ENCODE measurements around the gene PPIL6.
"Not testable (repeated sequence)": the region's sequence is repeated elsewhere in the genome, so short reads cannot be mapped to it uniquely, and the experiment has no call there.

PPIL6 gene

DNA sequence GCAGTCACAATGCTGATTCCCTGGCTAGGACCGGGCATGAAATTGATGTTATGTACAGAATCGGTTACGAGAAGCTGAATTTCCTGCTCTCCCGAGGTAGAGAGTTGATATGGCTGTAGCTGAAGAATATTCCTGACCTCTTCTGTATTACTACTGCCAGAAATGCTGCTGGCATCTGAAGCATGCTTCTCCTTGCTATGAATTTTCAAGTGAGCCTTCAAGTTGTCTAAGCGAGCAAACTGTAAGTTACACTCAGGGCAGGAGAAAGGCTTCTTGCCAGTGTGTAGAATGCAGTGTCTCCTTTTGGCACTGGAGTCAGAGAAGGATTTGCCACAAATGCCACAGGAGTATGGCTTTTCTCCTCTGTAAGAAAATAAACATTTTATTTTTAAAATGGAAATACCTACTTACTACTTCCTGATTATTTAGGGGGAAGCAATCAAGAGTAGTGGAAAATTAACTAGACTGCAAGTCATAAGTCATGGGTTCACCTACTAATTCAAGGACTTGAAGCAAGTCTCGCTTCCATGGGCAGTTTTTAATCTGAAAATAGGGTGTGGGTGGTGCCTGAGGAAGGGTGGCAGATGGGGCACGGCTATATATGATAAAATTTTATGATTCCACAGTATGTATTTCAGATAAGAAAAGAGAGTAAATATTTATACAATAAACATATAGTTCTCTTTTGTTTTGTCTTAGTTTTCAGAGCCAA, 25.9 kb upstream of the PPIL6 start:
- no peak for DNase-seq

GRCh38 chr6:109465772-109466171, 25.3 kb upstream of the PPIL6 start:
- DNase-seq: no peak

- DNase-seq: no peak
Observed at GRCh38 chr6:109461733-109462526, 21.5 kb upstream of the PPIL6 start.

DNA sequence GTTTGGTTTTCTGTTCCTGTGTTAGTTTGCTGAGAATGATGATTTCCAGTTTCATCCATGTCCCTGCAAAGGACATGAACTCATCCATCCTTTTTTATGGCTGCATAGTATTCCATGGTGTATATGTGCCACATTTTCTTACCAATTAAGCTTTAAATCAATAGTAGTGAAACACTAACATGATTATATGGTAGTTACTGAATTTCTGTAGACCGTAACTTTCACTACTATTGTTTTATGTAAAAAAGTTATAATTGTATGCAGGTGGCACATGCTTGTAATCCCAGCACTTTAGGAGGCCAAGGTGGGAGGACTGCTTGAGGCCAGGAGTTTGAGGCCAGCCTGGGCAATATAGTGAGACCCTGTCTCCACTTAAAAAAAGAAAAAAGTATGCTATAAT, 20.8 kb upstream of the PPIL6 start:
- DNase-seq: not testable (repeated sequence)

- DNase-seq: no peak
Observed at GRCh38 chr6:109460161-109460829, 19.9 kb upstream of the PPIL6 start.

GRCh38 chr6:109458774-109459531, 18.5 kb upstream of the PPIL6 start:
- DNase-seq: no peak

GRCh38 chr6:109457562-109457996, 17.2 kb upstream of the PPIL6 start:
- no peak for DNase-seq

DNA sequence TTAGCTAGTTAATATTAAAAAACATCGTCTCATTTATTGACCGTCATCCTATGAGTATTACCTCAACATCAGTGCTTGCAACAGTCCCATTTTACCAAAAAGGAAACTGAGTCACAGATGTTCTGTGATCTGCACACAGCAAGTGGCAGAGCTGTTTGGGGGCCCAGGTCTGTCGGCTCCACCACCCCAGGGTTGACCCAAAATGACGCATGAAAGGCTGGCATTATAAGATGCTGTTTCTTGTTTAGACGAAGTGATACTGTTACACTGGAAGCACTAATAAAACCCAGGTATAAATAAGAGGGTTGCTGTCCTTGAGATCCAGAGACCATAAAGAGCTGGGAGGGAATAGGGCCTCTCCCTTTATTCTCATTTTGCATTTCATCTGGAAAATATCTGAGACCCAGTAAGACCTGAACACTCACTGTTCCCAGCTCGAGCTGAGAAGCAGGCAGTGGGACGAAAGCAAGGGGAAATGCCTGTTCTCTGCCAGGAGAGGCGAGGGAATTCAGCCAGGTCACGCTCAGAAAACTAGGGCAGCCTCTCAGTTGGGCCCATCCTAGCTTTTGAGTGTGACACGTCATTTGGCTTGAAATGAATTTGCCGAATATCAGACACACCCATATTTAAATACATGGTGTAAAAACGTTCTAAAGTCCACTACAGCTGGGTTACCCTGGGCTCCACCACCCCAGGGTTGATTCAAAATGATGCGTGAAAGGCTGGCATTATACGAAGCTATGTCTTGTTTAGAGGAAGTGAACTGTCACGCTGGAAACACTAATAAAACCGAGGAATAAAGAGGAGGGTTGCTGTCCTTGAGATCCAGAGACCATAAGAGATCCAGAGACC, 16.5 kb upstream of the PPIL6 start:
- DNase-seq: peak; percentile 21 to 54

GRCh38 chr6:109456111-109456583, 15.7 kb upstream of the PPIL6 start:
- no peak for DNase-seq

GRCh38 chr6:109455437-109456110, 15.1 kb upstream of the PPIL6 start, which contains the start of gene MICAL1:
Gene MICAL1 (minus strand): TSS chr6:109455772. CDS start chr6:109454196, 1,576 bp downstream.
- DNase-seq: no peak

- DNase-seq: no peak
Observed at GRCh38 chr6:109454496-109455436, 14.3 kb upstream of the PPIL6 start.

- DNase-seq: no peak
Observed at GRCh38 chr6:109453594-109454495, 13.4 kb upstream of the PPIL6 start.

DNA sequence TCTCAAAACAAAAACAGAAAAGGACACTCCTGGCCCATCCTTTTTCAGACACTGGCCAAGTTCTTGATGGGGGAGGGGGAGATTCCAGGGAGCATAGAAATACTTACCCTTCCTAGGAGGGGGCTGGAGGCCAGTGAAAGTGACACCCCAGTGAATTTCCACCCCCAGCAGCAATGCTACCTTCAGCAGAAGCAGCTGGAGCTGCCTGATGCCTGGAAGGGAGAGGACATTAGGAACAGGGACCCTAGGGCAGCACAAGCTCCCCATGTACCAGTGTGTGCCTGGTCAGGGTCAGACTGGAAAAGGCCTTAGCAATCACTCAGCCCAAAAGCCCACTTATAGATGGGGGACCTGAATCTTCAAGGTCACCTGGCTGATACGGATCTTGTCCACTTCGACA, 12.7 kb upstream of the PPIL6 start:
- no peak for DNase-seq

GRCh38 chr6:109452181-109452580, 11.8 kb upstream of the PPIL6 start:
- no peak for DNase-seq

- DNase-seq: no peak
Observed at GRCh38 chr6:109451376-109451775, 10.9 kb upstream of the PPIL6 start.

DNA sequence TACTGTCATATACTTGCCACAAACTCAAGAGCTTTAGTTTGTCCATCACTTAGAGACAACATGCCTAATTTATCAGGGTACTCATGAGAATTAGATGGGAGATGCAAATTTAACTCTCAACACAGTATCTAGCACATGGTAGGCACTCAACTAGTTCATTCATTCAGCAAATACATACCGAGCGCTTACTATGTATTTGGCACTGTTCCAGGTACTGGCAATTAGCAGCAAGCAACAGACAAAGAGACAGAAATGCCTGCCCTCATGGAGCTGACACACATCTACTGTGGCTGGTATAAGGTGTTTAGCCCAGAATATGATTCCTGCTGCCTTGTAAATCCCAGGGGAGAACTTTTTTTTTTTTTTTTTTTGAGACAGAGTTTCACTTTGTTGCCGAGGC, 10.4 kb upstream of the PPIL6 start:
- no peak for DNase-seq

DNA sequence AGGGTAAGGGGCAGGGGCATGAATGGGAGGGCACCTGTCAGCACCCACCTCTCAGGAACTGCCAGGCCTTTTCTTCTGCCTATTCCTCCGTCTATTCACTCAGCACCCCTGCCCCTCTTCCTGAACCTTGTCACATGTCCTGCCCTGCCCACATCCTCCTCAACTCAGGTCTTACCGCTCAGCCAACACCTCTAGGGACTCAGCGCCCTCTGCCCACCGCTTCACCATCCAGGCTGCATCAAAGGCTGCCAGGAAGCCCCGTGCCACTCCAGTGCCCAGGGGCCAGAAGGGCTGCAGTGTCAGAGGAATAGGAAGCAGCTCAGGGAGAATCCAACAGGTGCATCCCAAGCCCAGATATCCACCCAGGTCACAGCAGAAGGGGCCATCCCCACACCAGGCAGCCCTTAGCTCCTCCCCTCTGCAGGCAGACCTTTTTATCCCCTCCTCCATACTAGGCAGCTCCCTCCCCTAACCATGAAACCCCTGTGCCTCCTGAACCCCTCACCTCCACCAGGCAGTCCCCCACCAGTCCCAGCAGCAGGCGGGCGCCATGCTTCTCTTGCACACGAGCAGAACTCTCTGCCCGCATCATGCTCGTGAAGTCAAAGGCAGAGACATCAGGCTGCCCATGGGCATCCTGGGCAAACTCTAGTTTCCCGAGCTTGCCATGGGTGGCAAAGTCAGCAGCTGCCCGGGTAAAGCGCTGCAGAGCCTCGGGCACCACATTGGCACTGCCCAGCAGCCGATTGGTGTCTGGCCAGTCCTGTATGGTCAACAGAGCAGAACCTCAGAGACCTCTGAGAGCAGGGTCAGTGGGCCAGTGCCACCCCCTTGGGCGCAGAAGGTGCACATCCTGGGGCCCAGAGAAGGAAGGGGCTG, 9.6 kb upstream of the PPIL6 start:
- no peak for DNase-seq
